HTR-8/SVneo (cell line): ENCODE results near the gene SLC38A11.

Experiments used
- DNase-seq: peaks from one replicate; pipeline ENCODE4 v3.0.0; 2011; ENCODE audit warnings: low spot score, mixed read lengths; ENCODE audit not compliant: insufficient read length
- FAIRE-seq: peaks from 2 replicates; lab custom pipeline; 2011; peaks lifted over from hg19 to GRCh38; lab: Jason Lieb, UNC

The SLC38A11 gene

DNA sequence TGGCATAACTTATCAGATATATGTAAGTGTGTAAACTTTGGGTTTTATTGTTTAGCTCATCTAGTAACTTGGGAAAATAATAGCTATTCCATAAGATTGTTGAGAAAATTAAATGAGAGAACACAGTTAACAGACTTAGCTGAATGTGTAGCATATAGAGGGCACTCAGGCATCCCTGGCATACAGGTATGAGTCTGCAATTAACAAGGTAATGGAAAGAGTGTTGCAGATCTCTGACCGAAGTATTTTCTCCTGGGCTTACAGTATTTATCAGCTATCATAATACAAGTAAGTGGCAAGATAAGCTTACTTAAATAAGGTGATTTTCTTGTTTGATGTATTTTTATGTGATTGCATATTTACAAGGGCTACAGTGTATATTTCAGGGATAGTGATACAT lies 105.8 kb downstream of the SLC38A11 start:
- no peak for FAIRE-seq
- DNase-seq, result no peak

DNA sequence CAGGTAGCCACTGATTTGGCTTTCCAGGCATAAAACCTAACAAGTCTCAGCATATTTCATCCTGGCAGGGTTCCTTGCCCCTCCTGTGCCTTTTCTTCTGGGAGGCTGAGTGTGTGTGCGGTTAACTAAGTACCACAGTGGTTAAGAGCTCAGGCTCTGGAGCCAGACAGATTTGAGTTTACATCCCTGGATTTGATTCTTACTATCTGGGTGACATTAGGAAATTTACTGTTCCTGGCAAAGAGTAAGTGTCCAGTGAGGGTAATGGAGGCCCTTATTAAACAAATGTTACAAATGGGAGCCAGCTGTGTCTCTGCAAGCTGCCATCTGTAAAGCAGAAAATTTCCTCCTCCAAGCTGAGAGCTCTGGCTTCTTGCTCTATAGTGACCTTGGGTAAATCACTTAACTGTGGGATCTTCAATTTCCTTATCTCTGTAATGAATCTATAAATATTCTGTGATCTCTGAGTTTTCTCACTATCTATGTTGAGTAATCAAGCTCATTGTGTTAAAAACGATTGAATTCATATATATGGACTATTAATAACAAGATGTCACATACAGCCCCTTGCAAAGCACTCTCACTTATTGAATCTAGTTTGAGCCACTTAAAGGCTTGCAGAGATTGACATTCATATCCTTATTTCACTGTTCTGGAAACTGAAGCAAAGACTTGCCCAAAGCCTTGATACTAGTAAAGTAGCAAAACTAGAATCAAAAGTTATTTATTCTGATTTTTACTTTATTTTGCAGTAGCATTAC lies 107.2 kb downstream of the SLC38A11 start:
- no peak for FAIRE-seq

DNA sequence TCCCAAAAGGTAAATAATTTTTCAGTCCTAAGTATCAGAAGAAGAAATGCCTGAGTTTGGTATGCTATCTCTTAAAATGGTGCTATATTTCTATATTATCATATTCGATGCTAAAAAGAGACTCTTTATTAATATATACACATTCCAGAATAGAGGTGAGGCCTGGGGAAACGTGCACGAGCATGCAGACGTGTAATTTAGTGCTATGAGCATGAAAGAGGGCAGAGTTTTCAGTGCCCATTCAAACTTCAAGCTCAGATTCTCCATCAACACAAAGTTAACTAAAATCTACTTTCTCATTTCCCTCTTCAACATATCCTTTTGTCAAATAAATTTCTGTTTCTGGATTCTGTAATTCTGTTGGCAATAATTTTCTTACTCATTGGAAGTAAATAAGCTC lies 108.0 kb downstream of the SLC38A11 start:
- no peak for DNase-seq
- FAIRE-seq, result no peak

More for the DNA sequence above, 107.2 kb downstream of the SLC38A11 start:
- DNase-seq, result no peak

DNA sequence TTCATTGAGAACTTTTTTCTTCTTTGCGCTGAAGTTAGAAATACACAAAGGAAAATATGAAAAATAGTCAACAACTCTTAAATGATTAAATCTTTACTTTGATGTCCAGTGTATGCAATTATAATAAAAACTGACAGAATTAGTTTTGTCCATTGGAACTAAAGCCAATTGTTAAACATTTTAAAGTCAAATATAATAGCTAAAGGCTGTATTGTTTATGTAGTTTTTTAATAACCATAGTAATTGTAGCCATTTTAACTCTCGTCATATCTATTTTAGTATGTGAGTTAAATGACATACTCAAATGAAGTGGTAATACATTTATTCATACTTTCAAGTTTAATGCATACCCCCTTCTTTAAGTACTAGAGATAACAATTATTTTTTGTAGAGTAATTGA lies 109.0 kb downstream of the SLC38A11 start:
- DNase-seq, result no peak
- no peak for FAIRE-seq
